H9 (cell line): ENCODE measurements around the gene RNF40. TPM values are rescaled to one million over a fixed set of nuclear protein-coding genes. Genes with fewer than 3 reads are reported as not detected.

Experiments
- DNase-seq: peaks from one replicate; pipeline ENCODE4 v3.0.0-alpha.2; 2017
- H2AFZ ChIP-seq: one replicate; pipeline ENCODE4 v1.6.1; 2013; ENCODE audit warnings: mild to moderate bottlenecking, low read length, control low read depth, moderate library complexity
- H2AK5ac ChIP-seq: 2 replicates; pipeline ENCODE4 v1.6.1; 2013; ENCODE audit warnings: low read length, control low read depth, mixed read lengths; ENCODE audit not compliant: insufficient read length
- H2BK120ac ChIP-seq: one replicate; pipeline ENCODE4 v1.6.1; 2013; ENCODE audit warnings: low read depth, mild to moderate bottlenecking, low read length, control low read depth, inconsistent platforms; ENCODE audit not compliant: poor library complexity, severe bottlenecking
- H2BK12ac ChIP-seq: 2 replicates; pipeline ENCODE4 v1.6.1; 2013; ENCODE audit warnings: low read length, control low read depth, mixed read lengths, low read depth; ENCODE audit not compliant: insufficient read length
- H2BK15ac ChIP-seq: 2 replicates; pipeline ENCODE4 v1.6.1; 2013; ENCODE audit warnings: low read depth, low read length, control low read depth
- H2BK20ac ChIP-seq: one replicate; pipeline ENCODE4 v1.6.1; 2013; ENCODE audit warnings: low read depth, mild to moderate bottlenecking, low read length, control low read depth, inconsistent platforms; ENCODE audit not compliant: poor library complexity, severe bottlenecking
- H2BK5ac ChIP-seq: 2 replicates; pipeline ENCODE4 v1.6.1; 2013; ENCODE audit warnings: low read length, control low read depth, mixed read lengths; ENCODE audit not compliant: insufficient read length
- H3K14ac ChIP-seq: 2 replicates; pipeline ENCODE4 v1.6.1; 2013; ENCODE audit warnings: low read length, control low read depth; ENCODE audit not compliant: insufficient read depth
- H3K18ac ChIP-seq: 2 replicates; pipeline ENCODE4 v1.6.1; 2013; ENCODE audit warnings: low read depth, mild to moderate bottlenecking, mixed read lengths, low read length, control low read depth; ENCODE audit not compliant: insufficient read length
- H3K23ac ChIP-seq: 2 replicates; pipeline ENCODE4 v1.6.1; 2013; ENCODE audit warnings: low read length, control low read depth, mixed read lengths, low read depth; ENCODE audit not compliant: insufficient read length
- H3K23me2 ChIP-seq: 2 replicates; pipeline ENCODE4 v1.6.1; 2013; ENCODE audit warnings: low read depth, mild to moderate bottlenecking, mixed read lengths, low read length, control low read depth; ENCODE audit not compliant: insufficient read length, poor library complexity, severe bottlenecking
- H3K27ac ChIP-seq: 2 replicates; pipeline ENCODE4 v1.5.1; 2013; ENCODE audit warnings: low read length, control low read depth, mixed read lengths, low read depth; ENCODE audit not compliant: insufficient read length
- H3K27me3 ChIP-seq: 2 replicates; pipeline ENCODE4 v1.6.1; 2013; ENCODE audit warnings: low read length, control low read depth, inconsistent platforms; ENCODE audit not compliant: insufficient read depth
- H3K4ac ChIP-seq: 2 replicates; pipeline ENCODE4 v1.6.1; 2013; ENCODE audit warnings: low read depth, mild to moderate bottlenecking, control low read depth, inconsistent platforms, low read length, moderate library complexity
- H3K4me1 ChIP-seq: 2 replicates; pipeline ENCODE4 v1.6.1; 2013; ENCODE audit warnings: low read length, control low read depth, inconsistent platforms; ENCODE audit not compliant: insufficient read depth
- H3K4me2 ChIP-seq: 2 replicates; pipeline ENCODE4 v1.6.1; 2013; ENCODE audit warnings: low read length, control low read depth, mixed read lengths; ENCODE audit not compliant: insufficient read length, insufficient read depth
- H3K56ac ChIP-seq: 2 replicates; pipeline ENCODE4 v1.6.1; 2013; ENCODE audit warnings: low read depth, mild to moderate bottlenecking, mixed read lengths, low read length, control low read depth; ENCODE audit not compliant: insufficient read length
- H3K79me1 ChIP-seq: 2 replicates; pipeline ENCODE4 v1.6.1; 2013; ENCODE audit warnings: low read depth, mild to moderate bottlenecking, moderate library complexity, low read length, control low read depth, inconsistent platforms; ENCODE audit not compliant: insufficient read depth, poor library complexity, severe bottlenecking
- H3K79me2 ChIP-seq: 2 replicates; pipeline ENCODE4 v1.6.1; 2013; ENCODE audit warnings: low read length, control low read depth, inconsistent platforms; ENCODE audit not compliant: insufficient read depth
- H3K9ac ChIP-seq: 2 replicates; pipeline ENCODE4 v1.6.1; 2013; ENCODE audit warnings: low read length, control low read depth, mixed read lengths; ENCODE audit not compliant: insufficient read length; ENCODE audit errors: extremely low read depth
- H3K9me3 ChIP-seq: one replicate; pipeline ENCODE4 v1.6.1; 2013; ENCODE audit warnings: low read depth, low read length, inconsistent platforms; ENCODE audit not compliant: control insufficient read depth
- H3T11ph ChIP-seq: one replicate; pipeline ENCODE4 v1.6.1; 2013; ENCODE audit warnings: mild to moderate bottlenecking, low read length, control low read depth, inconsistent platforms
- H4K20me1 ChIP-seq: one replicate; pipeline ENCODE4 v1.6.1; 2013; ENCODE audit not compliant: control insufficient read depth, insufficient read length, insufficient read depth
- H4K5ac ChIP-seq: 2 replicates; pipeline ENCODE4 v1.6.1; 2013; ENCODE audit warnings: low read depth, mild to moderate bottlenecking, mixed read lengths, low read length, control low read depth; ENCODE audit not compliant: insufficient read length
- H4K8ac ChIP-seq: replicated peaks from 2 replicates; pipeline ENCODE4 v1.6.1; 2013; ENCODE audit warnings: low read length, control low read depth, mixed read lengths, low read depth; ENCODE audit not compliant: insufficient read length
- H4K91ac ChIP-seq: 2 replicates; pipeline ENCODE4 v1.6.1; 2013; ENCODE audit warnings: low read depth, mild to moderate bottlenecking, moderate library complexity, mixed read lengths, low read length, control low read depth; ENCODE audit not compliant: insufficient read length
- H3K27ac Mint-ChIP-seq, 3 experiments: 2 replicates in 2 of 3; 3 replicates in 1 of 3; pipeline ENCODE4 v1.8.0; 2020 to 2021; ENCODE audit warnings: mixed read lengths in 3 of 3, mild to moderate bottlenecking in 1 of 3, moderate library complexity in 1 of 3
- H3K27me3 Mint-ChIP-seq: 2 replicates; pipeline ENCODE4 v1.8.0; 2021; ENCODE audit warnings: low read depth, mild to moderate bottlenecking, moderate library complexity, mixed read lengths
- H3K36me3 Mint-ChIP-seq, 3 experiments: 2 replicates in 2 of 3; 3 replicates in 1 of 3; pipeline ENCODE4 v1.8.0; 2020 to 2021; ENCODE audit warnings: low read depth in 3 of 3, mixed read lengths in 3 of 3; ENCODE audit not compliant: insufficient read depth in 1 of 3
- H3K4me1 Mint-ChIP-seq, 2 experiments: 2 replicates each; pipeline ENCODE4 v1.8.0; 2020; ENCODE audit warnings: mixed read lengths in 2 of 2
- H3K4me3 Mint-ChIP-seq, 2 experiments: 2 replicates in 1 of 2; 3 replicates in 1 of 2; pipeline ENCODE4 v1.8.0; 2020 to 2021; ENCODE audit warnings: mild to moderate bottlenecking in 2 of 2, mixed read lengths in 2 of 2, moderate library complexity in 1 of 2
- H3K9me3 Mint-ChIP-seq, 2 experiments: 2 replicates in 1 of 2; 3 replicates in 1 of 2; pipeline ENCODE4 v1.8.0; 2020; ENCODE audit warnings: mild to moderate bottlenecking in 2 of 2, mixed read lengths in 2 of 2, moderate library complexity in 1 of 2
- CTCF ChIP-seq: fragments of 200-600 bp; sonication (generic); conservative IDR thresholded peaks from 3 replicates; pipeline ENCODE4 v1.8.0; 2021; ENCODE audit warnings: antibody characterized with exemption, mild to moderate bottlenecking
- WGBS: extraction: QIAGEN DNeasy Blood & Tissue Kit; methylation state at CpG from one replicate; pipeline ENCODE4 v1.1.7; 2013; ENCODE audit warnings: missing lambda C conversion rate, low lambda C conversion rate, mixed read lengths; ENCODE audit not compliant: insufficient read length; ENCODE audit errors: extremely low coverage; 5-methylcytosine and 5-hydroxymethylcytosine counted together
- total RNA-seq: library from RNA; stranded (reverse); gene quantifications from 2 replicates; pipeline ENCODE4 v1.2.1, GENCODE V29; 2021

The RNF40 gene
- total RNA-seq, 1 experiment from 2014 or later = 103 TPM

- no peak overlapping the region for H3T11ph ChIP-seq
- no peak overlapping the region for H3K23ac ChIP-seq
- H3K23me2 ChIP-seq = peaks cover 5% of the 10 kb centered on the region
- no peak overlapping the region for H3K4me2 ChIP-seq
- H2AK5ac ChIP-seq = no peak overlapping the region
- no peak for DNase-seq
- H3K56ac ChIP-seq = no peak overlapping the region
- peaks cover 16 to 31% of the 10 kb centered on the region in 2 experiments for H3K4me1 Mint-ChIP-seq
- no peak overlapping the region for H3K27ac Mint-ChIP-seq
- H2BK120ac ChIP-seq = no peak overlapping the region
- no peak overlapping the region for H3K27ac ChIP-seq
- no peak overlapping the region for H3K4me3 Mint-ChIP-seq
- H3K27me3 Mint-ChIP-seq = no peaks in the 10 kb centered on the region
- H3K4ac ChIP-seq = no peak overlapping the region
- no peak overlapping the region for H4K5ac ChIP-seq
- H3K9ac ChIP-seq = no peak overlapping the region
- H3K79me1 ChIP-seq = peaks cover 2% of the 10 kb centered on the region
- H4K8ac ChIP-seq = no peak overlapping the region
- H4K91ac ChIP-seq = no peak overlapping the region
- no peak overlapping the region for H2BK12ac ChIP-seq
- H3K14ac ChIP-seq = no peak overlapping the region
- peaks cover 4% of the 10 kb centered on the region; the same call in 1 of the 2 replicates for H3K79me2 ChIP-seq
- WGBS = no CpG with 5 or more reads among the region's 2 CpGs
- H3K4me1 ChIP-seq = no peaks in the 10 kb centered on the region
- H3K9me3 Mint-ChIP-seq = peaks cover 0 to 1% of the 10 kb centered on the region in 2 experiments; a peak in 1 of 5 replicates
- no peak for TF ChIP-seq CTCF
- H2AFZ ChIP-seq = no peak overlapping the region
- peaks cover 0 to 44% (median 27%) of the 10 kb centered on the region in 3 experiments; a peak in 5 of 7 replicates for H3K36me3 Mint-ChIP-seq
- H2BK20ac ChIP-seq = no peak overlapping the region
- no peak overlapping the region for H3K18ac ChIP-seq
- no peaks in the 10 kb centered on the region for H3K9me3 ChIP-seq
- H3K27me3 ChIP-seq = no peaks in the 10 kb centered on the region
- no peak overlapping the region for H2BK5ac ChIP-seq
- no peaks in the 10 kb centered on the region for H4K20me1 ChIP-seq
- H2BK15ac ChIP-seq = no peak overlapping the region
Observed at GRCh38 chr16:30745082-30745481, 17.0 kb upstream of the RNF40 start.
